ENCODE data around the gene SGSM1. TPM values are rescaled to one million over a fixed set of nuclear protein-coding genes. Genes with fewer than 3 reads are reported as not detected.

The SGSM1 gene
- total and polyA plus RNA-seq, 10 of the 15 experiments (the other 5 are each of a cell fraction or from before 2014, with no cell fraction given), result not detected

DNA sequence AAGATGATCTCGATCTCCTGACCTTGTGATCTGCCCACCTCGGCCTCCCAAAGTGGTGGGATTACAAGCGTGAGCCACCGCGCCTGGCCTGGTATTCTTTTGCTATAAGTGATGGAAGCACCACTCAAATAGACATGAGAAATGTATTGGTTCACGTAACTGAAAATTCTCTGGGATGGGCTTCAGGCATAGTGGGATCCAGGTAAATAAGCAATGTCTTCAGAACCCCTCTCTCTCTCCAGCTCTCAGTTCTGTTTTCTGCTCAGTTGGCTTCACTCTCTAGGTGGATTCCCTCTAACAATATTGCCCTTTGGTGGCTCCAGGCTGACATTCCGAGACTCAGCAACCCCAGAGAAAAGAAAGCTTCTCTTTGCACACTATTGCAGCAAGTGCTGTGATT, 141.4 kb downstream of the SGSM1 start (continued):
- TF ChIP-seq ZNF207 (IDR thresholded peaks at IDR 0.05; ENCODE audit: borderline replicate concordance) (no peak), TAF1 (IDR thresholded peaks at IDR 0.05; ENCODE audit: borderline replicate concordance, low read depth, low read length) (no peak), TARDBP (IDR thresholded peaks at IDR 0.05; ENCODE audit: borderline replicate concordance) (no peak), RB1 (IDR thresholded peaks at IDR 0.05; ENCODE audit: borderline replicate concordance) (no peak), ZBTB33 (IDR thresholded peaks at IDR 0.05) (no peak), MYB (IDR thresholded peaks at IDR 0.05; ENCODE audit: borderline replicate concordance, low read depth, low read length) (no peak), MYC (IDR thresholded peaks at IDR 0.05; ENCODE audit: insufficient read depth, insufficient read length, insufficient replicate concordance, low read length, severe bottlenecking) (no peak), ZNF24 (IDR thresholded peaks at IDR 0.05) (no peak)

- WGBS (ENCODE audit: insufficient coverage, insufficient replicate concordance, low lambda C conversion rate, missing lambda C conversion rate), result 42% methylated on average over 12 of the region's 12 CpGs
- H3K4me1 ChIP-seq (ENCODE audit: control insufficient read depth, insufficient read depth, low read length), result no peaks in the 10 kb centered on the region
- no peak overlapping the region for H3K4me2 ChIP-seq (ENCODE audit: control insufficient read depth, insufficient read depth)
- H2AFZ ChIP-seq (ENCODE audit: control insufficient read depth, low read depth, low read length), result no peak overlapping the region
- in situ Hi-C loops (cut with MboI), result loop anchor here (5.0 kb wide), 1 partner anchor 109 kb away; no protein-coding TSS in a partner anchor
- CTCF ChIA-PET, result interaction anchor here (1.4 kb wide), 1 partner anchor 101 kb away, joined by 4 read pairs; no protein-coding TSS in a partner anchor
- SMC1A ChIA-PET (ENCODE audit: uncharacterized antibody, unreplicated experiment), result no interaction called here
- H3K79me2 ChIP-seq (ENCODE audit: control insufficient read depth, insufficient read depth, low read length), result no peaks in the 10 kb centered on the region
- H3K36me3 ChIP-seq (ENCODE audit: control insufficient read depth in 2 of 2, insufficient read depth in 2 of 2, low read length in 1 of 2), result no peaks in the 10 kb centered on the region
- POLR2A ChIA-PET, result interaction anchor here (0.6 kb wide), 1 partner anchor 12 kb away, joined by 3 read pairs; no protein-coding TSS in a partner anchor
- peaks cover 0 to under 1% of the 10 kb centered on the region in 2 experiments; a peak in 2 of 4 replicates for H3K27me3 ChIP-seq (replicated peaks in 1 of 2; ENCODE audit: control insufficient read depth in 2 of 2, insufficient read depth in 2 of 2, low read length in 1 of 2)
- ATAC-seq, result no peak
- intact Hi-C loops (cut with micrococcal nuclease; ENCODE audit: unreplicated experiment), result no loop called here
- BruUV-seq (replicated peaks), result no TSS peak
- no peaks in the 10 kb centered on the region for H4K20me1 ChIP-seq (ENCODE audit: control insufficient read depth, insufficient read depth)
- RAD21 ChIA-PET (ENCODE audit: unreplicated experiment), result no interaction called here
- FAIRE-seq, result no peak
- no peak for DNase-seq (ENCODE audit: low read depth, low spot score)
- no peaks in the 10 kb centered on the region for H3K9me3 ChIP-seq (replicated peaks; ENCODE audit: control insufficient read depth, insufficient read depth, low read length)
- H3K27ac ChIP-seq (ENCODE audit: control insufficient read depth, insufficient read depth), result no peak overlapping the region
- H3K9ac ChIP-seq (ENCODE audit: control insufficient read depth, insufficient read depth, low read length), result no peak overlapping the region
- H3K4me3 ChIP-seq, result no peak overlapping the region
- TF ChIP-seq POLR2AphosphoS2 (IDR thresholded peaks at IDR 0.05; ENCODE audit: low read depth, low read length) (no peak), ESRRA (IDR thresholded peaks at IDR 0.05; ENCODE audit: low read length) (no peak), ZBED1 (IDR thresholded peaks at IDR 0.05; ENCODE audit: borderline replicate concordance) (no peak), NRF1 (conservative IDR thresholded peaks at IDR 0.05; ENCODE audit: low read depth, low read length) (no peak), NFYB (IDR thresholded peaks at IDR 0.05; ENCODE audit: insufficient read depth, low read depth, low read length) (no peak), BRCA1 (IDR thresholded peaks at IDR 0.05; ENCODE audit: low read depth, low read length) (no peak), RELB (IDR thresholded peaks at IDR 0.05; ENCODE audit: low read depth) (no peak), BMI1 (IDR thresholded peaks at IDR 0.05; ENCODE audit: borderline replicate concordance) (no peak), KAT2A (conservative IDR thresholded peaks at IDR 0.05; ENCODE audit: control insufficient read depth, low read depth, low read length) (no peak)
- TF ChIP-seq, protein P1, sequence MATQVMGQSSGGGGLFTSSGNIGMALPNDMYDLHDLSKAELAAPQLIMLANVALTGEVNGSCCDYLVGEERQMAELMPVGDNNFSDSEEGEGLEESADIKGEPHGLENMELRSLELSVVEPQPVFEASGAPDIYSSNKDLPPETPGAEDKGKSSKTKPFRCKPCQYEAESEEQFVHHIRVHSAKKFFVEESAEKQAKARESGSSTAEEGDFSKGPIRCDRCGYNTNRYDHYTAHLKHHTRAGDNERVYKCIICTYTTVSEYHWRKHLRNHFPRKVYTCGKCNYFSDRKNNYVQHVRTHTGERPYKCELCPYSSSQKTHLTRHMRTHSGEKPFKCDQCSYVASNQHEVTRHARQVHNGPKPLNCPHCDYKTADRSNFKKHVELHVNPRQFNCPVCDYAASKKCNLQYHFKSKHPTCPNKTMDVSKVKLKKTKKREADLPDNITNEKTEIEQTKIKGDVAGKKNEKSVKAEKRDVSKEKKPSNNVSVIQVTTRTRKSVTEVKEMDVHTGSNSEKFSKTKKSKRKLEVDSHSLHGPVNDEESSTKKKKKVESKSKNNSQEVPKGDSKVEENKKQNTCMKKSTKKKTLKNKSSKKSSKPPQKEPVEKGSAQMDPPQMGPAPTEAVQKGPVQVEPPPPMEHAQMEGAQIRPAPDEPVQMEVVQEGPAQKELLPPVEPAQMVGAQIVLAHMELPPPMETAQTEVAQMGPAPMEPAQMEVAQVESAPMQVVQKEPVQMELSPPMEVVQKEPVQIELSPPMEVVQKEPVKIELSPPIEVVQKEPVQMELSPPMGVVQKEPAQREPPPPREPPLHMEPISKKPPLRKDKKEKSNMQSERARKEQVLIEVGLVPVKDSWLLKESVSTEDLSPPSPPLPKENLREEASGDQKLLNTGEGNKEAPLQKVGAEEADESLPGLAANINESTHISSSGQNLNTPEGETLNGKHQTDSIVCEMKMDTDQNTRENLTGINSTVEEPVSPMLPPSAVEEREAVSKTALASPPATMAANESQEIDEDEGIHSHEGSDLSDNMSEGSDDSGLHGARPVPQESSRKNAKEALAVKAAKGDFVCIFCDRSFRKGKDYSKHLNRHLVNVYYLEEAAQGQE (IDR thresholded peaks at IDR 0.05; ENCODE audit: low read depth, low read length), result no peak
These were observed 141.9 kb downstream of the SGSM1 start for GRCh38 chr22:24947881-24948280.

All from GM12878 (cell line).